Measurements from ENCODE around the gene HDAC4. TPM values are rescaled to one million over a fixed set of nuclear protein-coding genes. Genes with fewer than 3 reads are reported as not detected.

Gene HDAC4
- total and polyA plus RNA-seq, 10 of the 15 experiments (the other 5 are each of a cell fraction or from before 2014, with no cell fraction given) = 0.22 to 15.7 (median 4.8) TPM

GRCh38 chr2:239269173-239269885 lies 131.5 kb downstream of the HDAC4 start (continued):
- TF ChIP-seq BCL3 (IDR thresholded peaks at IDR 0.05; ENCODE audit: borderline replicate concordance, insufficient read depth, low read depth, low read length, poor library complexity, severe bottlenecking) = peak; percentile 96
- TF ChIP-seq KDM1A (IDR thresholded peaks at IDR 0.05; ENCODE audit: borderline replicate concordance) = no peak
- TF ChIP-seq IRF3 (IDR thresholded peaks at IDR 0.05) = no peak
- TF ChIP-seq BCLAF1 (IDR thresholded peaks at IDR 0.05) = no peak
- 0 out of 2 replicates have a peak, but pooled peaks have one; percentile 30 for TF ChIP-seq IRF4 (IDR thresholded peaks at IDR 0.05; ENCODE audit: low read depth, low read length)
- no peak for TF ChIP-seq MYC (IDR thresholded peaks at IDR 0.05; ENCODE audit: insufficient read depth, insufficient read length, insufficient replicate concordance, low read length, severe bottlenecking)
- no peak for TF ChIP-seq SMC3 (IDR thresholded peaks at IDR 0.05; ENCODE audit: borderline replicate concordance, low read length)
- TF ChIP-seq TARDBP (IDR thresholded peaks at IDR 0.05; ENCODE audit: borderline replicate concordance) = no peak
- no peak for TF ChIP-seq E2F4 (IDR thresholded peaks at IDR 0.05; ENCODE audit: low read depth, low read length)
- TF ChIP-seq PBX3 (IDR thresholded peaks at IDR 0.05; ENCODE audit: insufficient replicate concordance, low read depth, low read length) = no peak
- peak; percentile 88 for TF ChIP-seq ATF2 (IDR thresholded peaks at IDR 0.05; ENCODE audit: low read length)
- TF ChIP-seq CUX1 (IDR thresholded peaks at IDR 0.05; ENCODE audit: insufficient replicate concordance, low read depth, low read length) = no peak
- TF ChIP-seq RAD21 (IDR thresholded peaks at IDR 0.05; ENCODE audit: insufficient read depth, low read depth, low read length) = peak; percentile 30

Data from GM12878 (cell line).